Thyroid gland (tissue), 4 donors: ENCODE data around the gene FRMD4A.

ENCODE experiments used
- CTCF ChIP-seq, 6 experiments: fragments of 200-600 bp in 3 of 6; fragments of 450-650 bp in 3 of 6; sonication (generic) in 3 of 6; IDR thresholded peaks; one replicate each; pipeline ENCODE4 v1.5.1; 2016 to 2019; ENCODE audit warnings: antibody characterized with exemption in 6 of 6, mild to moderate bottlenecking in 2 of 6, inconsistent platforms in 1 of 6, moderate library complexity in 1 of 6
- POLR2A ChIP-seq, 2 donors: fragments of 450-650 bp; IDR thresholded peaks; one replicate each; pipeline ENCODE4 v1.6.1; 2017; ENCODE audit warnings: antibody characterized with exemption in 2 of 2, mild to moderate bottlenecking in 2 of 2, moderate library complexity in 1 of 2

GRCh38 chr10:13674645-13675588, 655.8 kb downstream of the FRMD4A start:
- no peak for TF ChIP-seq CTCF (IDR thresholded peaks at IDR 0.05)
- no peak for TF ChIP-seq POLR2A (IDR thresholded peaks at IDR 0.05)
